Measurements from ENCODE around the gene CLCN6.

The CLCN6 gene

DNA sequence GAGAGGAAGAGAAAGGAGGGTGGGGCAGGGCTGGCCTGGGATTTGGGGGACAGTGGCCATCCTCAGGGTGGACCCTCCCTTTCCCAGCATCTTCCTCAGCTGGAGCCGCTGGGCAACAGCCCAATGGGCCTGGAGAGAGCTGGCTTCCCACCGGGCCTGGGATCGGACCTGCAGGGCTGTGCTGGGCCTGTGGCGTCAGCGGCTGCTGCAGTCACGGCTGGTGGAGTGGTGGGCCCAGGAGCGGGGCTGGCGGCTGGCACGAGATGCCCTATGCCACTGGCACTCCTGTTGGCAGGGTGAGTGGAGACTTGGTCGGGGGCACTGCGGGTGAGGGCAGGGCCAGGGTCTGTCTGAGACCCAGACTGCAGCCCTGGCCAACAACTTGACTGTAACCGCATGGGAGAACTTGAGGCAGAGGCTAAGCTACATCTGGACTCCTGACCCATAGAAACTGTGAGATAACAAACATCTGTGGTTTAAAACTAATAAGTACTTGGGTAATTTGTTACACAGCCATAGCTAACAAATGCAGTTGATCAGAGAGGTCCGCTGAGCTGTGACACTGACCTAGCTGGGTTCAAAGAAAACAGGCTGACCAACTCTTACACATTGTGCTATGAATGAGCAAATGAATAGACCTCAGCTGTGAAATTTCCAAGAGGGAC, 26.1 kb upstream of the CLCN6 start:
- no peak for DNase-seq (ENCODE audit: low read depth)

GRCh38 chr1:11780380-11781147, 25.4 kb upstream of the CLCN6 start:
- DNase-seq (ENCODE audit: low read depth), result no peak

- DNase-seq (ENCODE audit: low read depth), result no peak
Observed at GRCh38 chr1:11781297-11781696, 24.7 kb upstream of the CLCN6 start.

- DNase-seq (ENCODE audit: low read depth), result no peak
Observed at GRCh38 chr1:11782127-11782708, 23.8 kb upstream of the CLCN6 start.

GRCh38 chr1:11783556-11783955, 22.4 kb upstream of the CLCN6 start:
- no peak for DNase-seq (ENCODE audit: low read depth)

GRCh38 chr1:11784256-11784992, 21.6 kb upstream of the CLCN6 start:
- no peak for DNase-seq (ENCODE audit: low read depth)

DNA sequence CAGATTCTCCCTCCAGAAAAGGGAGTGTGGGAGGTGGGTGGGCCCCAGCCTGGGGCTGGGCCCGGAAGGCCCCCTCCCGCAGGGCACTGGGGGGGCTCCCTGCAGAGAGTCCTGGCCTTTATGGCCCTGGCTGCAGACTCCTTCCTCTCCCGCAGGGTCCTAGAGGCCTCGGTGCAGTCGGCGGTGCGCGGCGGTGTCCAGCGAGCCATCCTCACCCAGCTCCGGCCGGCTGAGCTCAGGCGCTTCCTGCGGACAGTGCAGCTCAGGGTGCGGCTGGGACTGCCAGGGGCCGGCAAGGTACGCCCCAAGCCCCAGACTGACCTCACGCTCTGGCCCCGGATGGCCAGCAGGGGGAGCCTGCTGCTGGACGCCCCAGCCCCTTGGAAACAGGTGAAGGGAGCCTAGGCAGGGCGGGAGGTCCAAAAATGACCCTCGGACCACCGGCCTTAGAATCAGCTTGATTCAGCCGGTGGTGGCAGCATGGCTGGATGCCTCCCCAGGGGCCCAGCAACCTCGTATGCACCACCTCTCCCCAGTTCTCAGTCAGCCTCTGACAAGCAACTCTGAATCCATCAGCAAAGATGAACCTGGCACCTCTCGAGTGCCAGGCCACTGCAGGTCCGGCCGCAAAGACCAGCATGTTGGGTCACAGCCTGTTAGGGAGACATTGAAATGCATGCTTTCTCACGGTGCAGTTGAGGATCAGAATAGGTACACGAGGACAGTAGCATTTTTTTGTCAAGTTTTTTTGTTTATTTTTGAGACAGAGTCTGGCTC, 20.8 kb upstream of the CLCN6 start:
- no peak for DNase-seq (ENCODE audit: low read depth)

- DNase-seq (ENCODE audit: low read depth), result no peak
Observed at GRCh38 chr1:11786168-11786567, 19.8 kb upstream of the CLCN6 start.

DNA sequence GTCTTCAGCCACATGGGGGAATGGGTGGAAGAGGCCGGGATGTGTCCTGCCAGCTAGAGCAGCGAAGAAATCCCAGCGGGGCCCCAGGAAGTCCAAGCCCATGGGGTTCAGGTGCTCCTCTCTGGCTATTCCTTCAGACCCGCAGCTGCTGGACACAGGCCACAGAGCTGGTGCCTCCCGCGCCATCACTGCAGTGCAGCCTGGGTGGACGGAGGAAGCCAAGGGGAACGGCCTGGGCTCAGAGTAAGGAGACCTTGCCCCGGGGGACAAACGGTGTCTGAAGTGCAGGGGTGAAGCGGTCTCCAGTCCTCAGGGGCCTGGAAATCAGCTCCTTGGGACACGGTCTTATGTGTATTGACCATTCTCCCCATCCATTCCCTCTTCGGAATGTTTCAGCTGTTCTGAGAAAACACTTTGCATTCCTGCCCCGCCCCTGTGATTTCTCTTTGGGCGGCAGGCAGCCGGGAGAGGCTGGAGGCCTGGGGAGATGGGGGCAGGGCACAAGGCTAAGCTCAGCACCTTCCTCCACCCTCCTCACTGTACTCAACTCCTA, 18.7 kb upstream of the CLCN6 start:
- DNase-seq (ENCODE audit: low read depth), result no peak

- DNase-seq (ENCODE audit: low read depth), result no peak
Observed at GRCh38 chr1:11787804-11788436, 18.1 kb upstream of the CLCN6 start.

DNA sequence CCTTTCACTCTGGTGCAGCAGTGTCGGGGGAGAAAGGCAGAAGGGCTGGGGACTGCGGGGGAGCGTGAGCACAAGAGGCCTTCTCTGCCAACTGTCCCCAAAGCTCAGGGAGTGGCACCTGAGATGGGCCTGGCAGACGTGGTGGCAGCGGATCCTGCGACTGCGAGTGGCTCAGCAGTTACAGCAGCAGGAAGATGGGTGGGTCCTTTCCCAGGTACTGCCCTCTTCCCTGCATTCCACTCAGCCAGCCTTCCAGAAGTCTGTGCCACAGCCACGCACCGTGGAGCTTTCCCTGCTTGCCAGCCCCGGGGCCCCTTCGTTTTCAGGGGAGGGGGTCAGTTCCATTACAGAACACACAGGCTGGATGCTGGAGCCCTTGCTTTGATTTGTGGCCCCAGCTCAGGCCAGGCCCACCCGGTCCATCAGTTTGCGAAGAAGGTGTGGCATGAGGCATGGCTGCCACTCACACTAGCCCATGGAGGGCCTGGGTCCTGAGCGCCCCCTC, 17.4 kb upstream of the CLCN6 start:
- no peak for DNase-seq (ENCODE audit: low read depth)

DNA sequence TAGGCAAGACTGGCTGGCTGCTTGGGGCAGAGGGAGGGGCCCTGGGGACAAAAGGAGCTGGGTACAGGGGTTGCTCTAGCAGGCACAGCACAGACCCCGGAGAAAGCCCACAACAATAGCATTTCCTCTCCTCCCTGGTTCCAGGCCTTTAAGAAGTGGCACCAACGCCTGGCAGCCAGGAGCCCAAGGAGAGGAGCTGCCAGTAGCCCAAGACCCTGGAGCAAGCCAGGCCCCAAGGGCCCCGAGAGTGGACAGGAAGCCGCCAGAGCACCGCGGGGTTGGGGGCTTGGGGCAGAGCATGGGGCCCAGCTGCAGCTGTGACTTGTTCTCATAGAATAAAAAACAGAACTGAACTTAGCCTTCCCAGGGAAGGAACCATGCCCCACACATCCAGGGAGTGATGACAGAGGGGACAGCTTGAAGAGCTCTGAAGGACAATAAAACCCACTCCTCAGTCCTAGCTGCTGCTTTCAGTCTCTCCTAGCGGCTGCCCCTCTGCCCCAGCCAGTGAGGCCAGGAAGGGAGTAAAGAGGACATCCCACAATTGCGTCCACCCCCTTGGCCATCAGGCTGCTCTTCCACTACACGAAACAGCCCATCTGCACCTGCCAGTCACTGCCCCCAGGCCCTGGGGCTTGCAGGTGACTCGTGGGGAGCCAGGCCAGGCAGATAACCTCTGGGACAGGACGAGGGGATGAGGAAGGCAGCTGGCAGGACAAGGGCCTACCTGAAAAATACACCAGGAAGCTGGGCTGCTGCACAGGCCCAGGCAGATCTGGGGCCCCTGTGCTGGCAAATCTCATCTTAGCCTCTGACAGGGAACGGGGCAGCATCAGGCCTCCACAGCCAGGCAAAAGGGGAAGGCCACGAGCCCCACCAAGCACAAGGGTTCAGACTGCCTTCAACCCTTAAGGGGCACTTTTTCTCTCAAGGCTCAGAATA, 16.6 kb upstream of the CLCN6 start:
- DNase-seq (ENCODE audit: low read depth), result no peak

DNA sequence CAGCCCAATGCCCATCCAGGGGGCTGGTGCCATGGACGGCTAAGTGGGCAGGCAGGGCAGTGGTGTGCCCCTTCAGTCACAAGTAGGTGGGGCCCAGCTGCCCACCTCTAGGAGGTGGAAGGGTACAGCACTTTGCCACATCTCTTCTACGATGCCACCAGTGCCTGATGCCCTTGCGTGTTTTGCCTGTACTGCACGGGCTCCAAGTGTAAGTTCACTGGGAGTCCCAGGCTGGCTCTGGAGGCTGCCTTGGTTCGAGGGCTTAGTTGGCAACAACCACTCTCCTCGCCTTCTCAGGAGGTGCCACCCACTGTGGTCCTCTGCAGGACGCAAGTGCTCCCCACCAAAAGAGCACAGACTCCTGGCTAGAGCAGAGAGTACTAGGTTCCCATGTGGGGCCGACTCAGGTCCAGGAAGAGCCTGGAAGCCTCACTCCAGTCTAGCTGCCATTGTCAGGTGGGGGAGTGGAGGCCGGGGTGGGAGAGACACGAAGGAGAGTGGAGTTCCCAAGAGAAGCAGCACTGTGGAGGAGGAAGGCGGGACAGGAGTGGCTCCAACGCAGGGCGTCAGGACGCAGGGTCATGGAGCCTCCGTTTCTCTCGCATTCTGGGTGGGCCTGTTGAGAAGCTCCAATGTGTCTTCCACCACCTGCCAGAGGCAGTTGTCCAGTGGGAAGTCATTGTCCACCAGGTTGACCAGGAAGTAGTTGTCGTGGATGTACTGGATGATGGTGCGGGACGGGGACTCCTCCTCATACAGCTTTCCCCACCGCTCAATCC, 15.7 kb upstream of the CLCN6 start:
- DNase-seq (ENCODE audit: low read depth), result no peak

DNA sequence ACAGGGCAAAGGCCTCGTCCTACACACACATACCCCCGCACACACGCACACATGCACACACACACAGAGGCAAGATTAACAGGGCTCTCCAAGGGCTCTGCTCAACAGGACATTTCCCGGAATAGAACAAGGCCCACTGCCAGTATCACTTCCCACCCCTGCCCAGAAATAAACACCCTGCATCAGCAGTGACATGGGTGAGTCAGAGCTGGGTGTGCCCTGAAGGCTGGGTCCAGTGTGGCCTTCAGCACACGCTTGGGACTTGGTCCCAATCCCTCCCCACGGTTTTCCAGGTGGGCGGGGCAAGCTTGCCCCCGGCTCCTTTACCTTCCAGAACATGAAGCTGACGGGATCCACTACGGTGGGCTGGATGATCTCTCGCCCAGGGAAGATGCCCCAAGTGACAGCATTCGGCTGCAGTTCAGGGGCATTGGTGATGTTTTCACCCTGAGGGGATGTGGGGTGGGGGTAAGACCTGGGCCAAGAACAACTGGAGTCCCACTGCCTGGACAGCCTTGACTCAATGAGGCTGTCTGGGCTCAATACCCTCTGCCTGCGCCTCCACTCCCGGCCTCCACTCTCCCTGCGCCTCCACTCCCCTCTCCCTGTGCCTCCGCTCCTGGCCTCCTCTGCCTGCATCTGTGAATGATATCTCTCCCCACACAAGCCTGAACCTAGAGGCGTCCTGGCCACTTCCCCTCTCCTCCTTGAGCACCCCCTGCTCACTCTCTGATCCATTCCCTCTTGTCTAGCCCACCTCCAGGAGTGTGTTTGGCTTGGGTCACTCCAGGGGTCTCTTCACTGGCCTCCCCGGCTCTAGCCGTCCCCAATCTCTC, 14.9 kb upstream of the CLCN6 start:
- DNase-seq (ENCODE audit: low read depth), result no peak

DNA sequence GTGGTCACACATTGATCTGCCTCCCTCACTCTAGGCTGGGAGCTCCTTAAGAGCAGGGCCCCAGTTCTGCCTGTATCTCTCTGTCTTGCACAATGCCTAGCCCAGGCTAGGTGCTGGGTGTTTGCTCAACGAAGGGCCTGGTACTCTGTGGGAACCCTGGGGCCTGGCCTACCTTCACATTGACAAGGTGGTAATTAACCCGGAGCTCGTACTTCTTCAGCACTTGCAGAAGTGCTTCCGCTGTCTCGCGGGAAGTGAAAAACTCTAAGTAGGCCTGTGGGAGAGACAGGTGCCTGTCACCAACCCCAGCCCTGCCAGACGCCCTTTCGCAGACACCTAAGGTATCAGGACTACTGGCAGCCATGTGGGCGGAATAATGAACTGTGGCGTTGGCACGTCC, 13.9 kb upstream of the CLCN6 start:
- DNase-seq (ENCODE audit: low read depth), result no peak

- no peak for DNase-seq (ENCODE audit: low read depth)
Observed at GRCh38 chr1:11793819-11794218, 12.2 kb upstream of the CLCN6 start.

- DNase-seq (ENCODE audit: low read depth), result no peak
Observed at GRCh38 chr1:11794446-11795237, 11.3 kb upstream of the CLCN6 start.
